ENCODE measurements around the gene CD2AP.

- TF ChIP-seq TAF1 (IDR thresholded peaks at IDR 0.05; ENCODE audit: low read depth, low read length), result no peak
- TF ChIP-seq POLR2A (IDR thresholded peaks at IDR 0.05; ENCODE audit: low read depth, low read length), result no peak
Measured at GRCh38 chr6:47437592-47437991, 40.0 kb upstream of the CD2AP start.

Measured in GM12891 (cell line).